ENCODE measurements around the gene SIVA1. TPM values are rescaled to one million over a fixed set of nuclear protein-coding genes. Genes with fewer than 3 reads are reported as not detected.

The SIVA1 gene
- total and polyA plus RNA-seq, 4 donors: 67.4 to 115 (median 99.6) TPM

- Histone ChIP-seq H3K9me3 (ENCODE audit: control insufficient read depth in 4 of 4, low read length in 3 of 4) (no peaks in the 10 kb centered on the region), H3K27me3 (ENCODE audit: control insufficient read depth in 4 of 4, insufficient read depth in 4 of 4, low read length in 3 of 4) (no peaks in the 10 kb centered on the region), H3K9ac (ENCODE audit: low read depth in 1 of 2, low read length in 2 of 2) (no peak overlapping the region), H3K36me3 (ENCODE audit: control insufficient read depth in 4 of 4, insufficient read depth in 3 of 4, low read depth in 1 of 4, low read length in 3 of 4) (peaks cover 0 to 19% (median 6%) of the 10 kb centered on the region in 4 donors), H3K27ac (ENCODE audit: low read depth in 1 of 2, low read length in 2 of 2) (peak overlapping the region; percentile 80 to 89), H3K4me3 (ENCODE audit: low read depth in 1 of 3, low read length in 3 of 3) (no peak overlapping the region), H3K4me1 (ENCODE audit: control insufficient read depth in 4 of 4, insufficient read depth in 4 of 4, low read length in 3 of 4) (peaks cover 10 to 47% (median 35%) of the 10 kb centered on the region in 4 donors)
- 84% methylated on average over 9 of the region's 9 CpGs for WGBS
- no peak for TF ChIP-seq NR2F2 (IDR thresholded peaks at IDR 0.05)
- TF ChIP-seq HNF4G (IDR thresholded peaks at IDR 0.05): no peak
- no peak for TF ChIP-seq RAD21 (IDR thresholded peaks at IDR 0.05)
- DNase-seq (ENCODE audit: low spot score): no peak
Observed at GRCh38 chr14:104747876-104748275, 5.1 kb upstream of the SIVA1 start.

GRCh38 chr14:104749111-104749649 is 3.8 kb upstream of the SIVA1 start:
- Histone ChIP-seq H3K27me3 (ENCODE audit: control insufficient read depth in 4 of 4, insufficient read depth in 4 of 4, low read length in 3 of 4) (no peaks in the 10 kb centered on the region), H3K9me3 (ENCODE audit: control insufficient read depth in 4 of 4, low read length in 3 of 4) (no peaks in the 10 kb centered on the region), H3K4me3 (ENCODE audit: low read depth in 1 of 3, low read length in 3 of 3) (no peak overlapping the region), H3K27ac (ENCODE audit: low read depth in 1 of 2, low read length in 2 of 2) (peak overlapping the region; percentile 78 to 89), H3K4me1 (ENCODE audit: control insufficient read depth in 4 of 4, insufficient read depth in 4 of 4, low read length in 3 of 4) (peaks cover 12 to 54% (median 42%) of the 10 kb centered on the region in 4 donors), H3K9ac (ENCODE audit: low read depth in 1 of 2, low read length in 2 of 2) (peak overlapping the region in 1 of 2 donors; percentile 24), H3K36me3 (ENCODE audit: control insufficient read depth in 4 of 4, insufficient read depth in 3 of 4, low read depth in 1 of 4, low read length in 3 of 4) (peaks cover 0 to 10% (median 0%) of the 10 kb centered on the region in 4 donors)
- WGBS: 25% methylated on average over 11 of the region's 11 CpGs
- TF ChIP-seq CTCF (IDR thresholded peaks at IDR 0.05; ENCODE audit: low read depth, low read length, missing input control): no peak
- TF ChIP-seq EGR1 (IDR thresholded peaks at IDR 0.05; ENCODE audit: low read depth in 2 of 2): peak in 1 of 2 donors; percentile 31
- TF ChIP-seq HNF4A (conservative IDR thresholded peaks at IDR 0.05): peak; percentile 91 to 94
- no peak for TF ChIP-seq TAF1 (conservative IDR thresholded peaks at IDR 0.05)
- peak in 1 of 2 donors; percentile 25 for TF ChIP-seq GABPA (IDR thresholded peaks at IDR 0.05 in 1 of 2, conservative IDR thresholded peaks at IDR 0.05 in 1 of 2)
- no peak for TF ChIP-seq MAX (IDR thresholded peaks at IDR 0.05)
- TF ChIP-seq SP1 (IDR thresholded peaks at IDR 0.05): peak; percentile 98
- no peak for TF ChIP-seq FOXA2 (IDR thresholded peaks at IDR 0.05)
- peak; percentile 55 to 67 for TF ChIP-seq RAD21 (IDR thresholded peaks at IDR 0.05)
- peak; percentile 88 to 98 for TF ChIP-seq RXRA (IDR thresholded peaks at IDR 0.05)
- no peak for TF ChIP-seq NR2F2 (IDR thresholded peaks at IDR 0.05)
- peak; percentile 68 for TF ChIP-seq FOXA1 (IDR thresholded peaks at IDR 0.05)
- peak; percentile 85 for TF ChIP-seq YY1 (IDR thresholded peaks at IDR 0.05)
- TF ChIP-seq REST (IDR thresholded peaks at IDR 0.05): peak; percentile 77
- TF ChIP-seq ZBTB33 (IDR thresholded peaks at IDR 0.05): no peak
- peak; percentile 90 for TF ChIP-seq HNF4G (IDR thresholded peaks at IDR 0.05)
- TF ChIP-seq ATF3 (IDR thresholded peaks at IDR 0.05): no peak
- TF ChIP-seq JUND (IDR thresholded peaks at IDR 0.05): peak; percentile 64 to 86
- no peak for DNase-seq (ENCODE audit: low spot score)
